Sigmoid colon (tissue), 4 donors: ENCODE results near the gene ALDOB.

ENCODE experiments used
- EP300 ChIP-seq, 4 donors: sonication (generic); formaldehyde crosslinking; IDR thresholded peaks; one replicate each; pipeline ENCODE4 v1.6.1; 2017; ENCODE audit warnings: antibody characterized with exemption in 4 of 4
- POLR2A ChIP-seq, 2 donors: fragments of 450-650 bp; IDR thresholded peaks; one replicate each; pipeline ENCODE4 v1.6.1; 2016; ENCODE audit warnings: antibody characterized with exemption in 2 of 2, mild to moderate bottlenecking in 2 of 2, moderate library complexity in 2 of 2
- POLR2AphosphoS5 ChIP-seq, 4 donors: sonication (generic); formaldehyde crosslinking; IDR thresholded peaks; one replicate each; pipeline ENCODE4 v1.6.1; 2017; ENCODE audit warnings: antibody characterized with exemption in 4 of 4
- TF ChIP-seq, protein P1 (sequence below), 4 experiments: fragments of 450-650 bp in 3 of 4; fragments of 200-600 bp in 1 of 4; IDR thresholded peaks; one replicate each; pipeline ENCODE4 v1.5.1; 2016 to 2019; ENCODE audit warnings: antibody characterized with exemption in 4 of 4, mild to moderate bottlenecking in 3 of 4, moderate library complexity in 2 of 4

DNA sequence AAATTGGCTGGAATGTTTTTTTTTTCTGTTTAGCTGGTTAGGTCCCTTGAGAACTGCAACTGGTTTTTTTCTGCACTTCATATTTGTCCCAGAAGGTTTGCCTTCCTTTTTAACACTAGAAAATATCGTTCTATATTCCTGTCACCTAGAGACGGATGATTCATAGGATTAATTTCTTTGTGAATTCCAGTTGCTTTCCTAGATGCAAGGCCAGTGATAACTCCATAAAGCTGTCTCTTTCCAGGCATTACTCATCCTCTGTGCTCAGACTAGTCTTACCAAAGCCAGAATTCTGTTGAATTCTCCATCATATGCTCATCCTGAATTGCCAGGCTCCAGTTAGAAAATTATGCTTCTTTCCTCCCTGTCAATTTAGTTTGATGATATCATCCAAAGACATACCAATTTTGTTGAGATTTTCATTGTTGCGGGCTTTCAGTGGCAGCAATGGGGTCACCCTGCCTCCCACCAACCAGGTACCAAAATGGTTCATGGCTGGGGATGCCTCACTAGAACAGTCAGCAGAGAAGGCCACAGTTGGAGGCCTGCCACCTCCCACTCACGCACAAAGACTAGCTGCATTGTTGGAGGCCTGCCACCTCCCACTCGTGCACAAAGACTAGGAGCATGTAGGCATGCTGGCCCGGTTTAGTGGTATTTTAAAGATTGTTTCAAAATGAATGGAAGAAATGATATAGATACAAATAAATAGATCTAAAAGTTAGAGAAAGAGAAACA lies 59.3 kb downstream of the ALDOB start:
- TF ChIP-seq, protein P1, sequence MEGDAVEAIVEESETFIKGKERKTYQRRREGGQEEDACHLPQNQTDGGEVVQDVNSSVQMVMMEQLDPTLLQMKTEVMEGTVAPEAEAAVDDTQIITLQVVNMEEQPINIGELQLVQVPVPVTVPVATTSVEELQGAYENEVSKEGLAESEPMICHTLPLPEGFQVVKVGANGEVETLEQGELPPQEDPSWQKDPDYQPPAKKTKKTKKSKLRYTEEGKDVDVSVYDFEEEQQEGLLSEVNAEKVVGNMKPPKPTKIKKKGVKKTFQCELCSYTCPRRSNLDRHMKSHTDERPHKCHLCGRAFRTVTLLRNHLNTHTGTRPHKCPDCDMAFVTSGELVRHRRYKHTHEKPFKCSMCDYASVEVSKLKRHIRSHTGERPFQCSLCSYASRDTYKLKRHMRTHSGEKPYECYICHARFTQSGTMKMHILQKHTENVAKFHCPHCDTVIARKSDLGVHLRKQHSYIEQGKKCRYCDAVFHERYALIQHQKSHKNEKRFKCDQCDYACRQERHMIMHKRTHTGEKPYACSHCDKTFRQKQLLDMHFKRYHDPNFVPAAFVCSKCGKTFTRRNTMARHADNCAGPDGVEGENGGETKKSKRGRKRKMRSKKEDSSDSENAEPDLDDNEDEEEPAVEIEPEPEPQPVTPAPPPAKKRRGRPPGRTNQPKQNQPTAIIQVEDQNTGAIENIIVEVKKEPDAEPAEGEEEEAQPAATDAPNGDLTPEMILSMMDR (IDR thresholded peaks at IDR 0.05): no peak
- no peak for TF ChIP-seq POLR2AphosphoS5 (IDR thresholded peaks at IDR 0.05)
- TF ChIP-seq POLR2A (IDR thresholded peaks at IDR 0.05): no peak
- TF ChIP-seq EP300 (IDR thresholded peaks at IDR 0.05): no peak
